WTC11 (cell line): ENCODE data around the gene SPTB. TPM values are rescaled to one million over a fixed set of nuclear protein-coding genes. Genes with fewer than 3 reads are reported as not detected.

ENCODE experiments used
- ATAC-seq: fragments of 200-7000 bp; cut with Tn5 transposase; 2 replicates; pipeline ENCODE4 v1.10.0; 2021; ENCODE audit warnings: mild to moderate bottlenecking, moderate library complexity
- CTCF ChIA-PET: fragments of 300-600 bp; sonication (Branson Sonifier 250); formaldehyde crosslinking; loops from one replicate; lab custom pipeline; 2021; ENCODE audit warnings: antibody characterized with exemption; lab: Charles Lee
- POLR2A ChIA-PET: fragments of 350-600 bp; sonication (Branson Sonifier 250); formaldehyde crosslinking; loops from one replicate; lab custom pipeline; 2021; ENCODE audit warnings: antibody characterized with exemption; lab: Charles Lee
- DNase-seq: peaks from one replicate; pipeline ENCODE4 v3.0.0; 2021; ENCODE audit warnings: low spot score
- H3K27ac Mint-ChIP-seq: 2 replicates; pipeline ENCODE4 v1.8.0; 2021; ENCODE audit warnings: mixed read lengths
- H3K27me3 Mint-ChIP-seq: 2 replicates; pipeline ENCODE4 v1.8.0; 2021; ENCODE audit warnings: low read depth, mild to moderate bottlenecking, moderate library complexity, mixed read lengths
- H3K36me3 Mint-ChIP-seq: 2 replicates; pipeline ENCODE4 v1.8.0; 2021; ENCODE audit warnings: mixed read lengths
- H3K4me1 Mint-ChIP-seq: 2 replicates; pipeline ENCODE4 v1.8.0; 2022; ENCODE audit warnings: mixed read lengths
- H3K4me3 Mint-ChIP-seq: 2 replicates; pipeline ENCODE4 v1.8.0; 2021; ENCODE audit warnings: mild to moderate bottlenecking, moderate library complexity, mixed read lengths
- H3K9me3 Mint-ChIP-seq: 2 replicates; pipeline ENCODE4 v1.8.0; 2021; ENCODE audit warnings: mixed read lengths
- ATF2 ChIP-seq: sonication (generic); formaldehyde crosslinking; IDR thresholded peaks from 2 replicates; pipeline ENCODE4 v1.8.1; 2022; ENCODE audit warnings: low read depth, missing genetic modification reagents, borderline replicate concordance
- ATF6 ChIP-seq: sonication (generic); formaldehyde crosslinking; IDR thresholded peaks from 2 replicates; pipeline ENCODE4 v1.8.1; 2023; ENCODE audit warnings: mild to moderate bottlenecking, missing genetic modification reagents
- CBFB ChIP-seq: sonication (generic); formaldehyde crosslinking; IDR thresholded peaks from 2 replicates; pipeline ENCODE4 v1.8.1; 2022; ENCODE audit warnings: mild to moderate bottlenecking, low read depth, missing genetic modification reagents
- CREB1 ChIP-seq: sonication (generic); formaldehyde crosslinking; IDR thresholded peaks from 2 replicates; pipeline ENCODE4 v1.8.0; 2023; ENCODE audit warnings: mild to moderate bottlenecking, missing genetic modification reagents
- EMX1 ChIP-seq: fragments of 250-450 bp; sonication (Bioruptor Pico); IDR thresholded peaks from 2 replicates; pipeline ENCODE4 v1.8.0; 2021; ENCODE audit warnings: mild to moderate bottlenecking
- FOXP4 ChIP-seq: sonication (generic); formaldehyde crosslinking; IDR thresholded peaks from 2 replicates; pipeline ENCODE4 v1.8.0; 2022; ENCODE audit warnings: mild to moderate bottlenecking, missing genetic modification reagents
- GABPB1 ChIP-seq: sonication (generic); formaldehyde crosslinking; IDR thresholded peaks from 2 replicates; pipeline ENCODE4 v1.8.1; 2023; ENCODE audit warnings: mild to moderate bottlenecking, missing genetic modification reagents
- GRHL2 ChIP-seq: fragments of 250-450 bp; sonication (Bioruptor Pico); IDR thresholded peaks from 2 replicates; pipeline ENCODE4 v1.8.0; 2022; ENCODE audit warnings: mild to moderate bottlenecking, moderate library complexity; ENCODE audit not compliant: insufficient replicate concordance, severe bottlenecking
- GTF2I ChIP-seq: fragments of 250-450 bp; sonication (Bioruptor Pico); conservative IDR thresholded peaks from 2 replicates; pipeline ENCODE4 v1.4.0; 2021; ENCODE audit warnings: mild to moderate bottlenecking
- IRF1 ChIP-seq: sonication (generic); formaldehyde crosslinking; IDR thresholded peaks from 2 replicates; pipeline ENCODE4 v1.8.0; 2023; ENCODE audit warnings: missing genetic modification reagents
- MAX ChIP-seq: sonication (generic); formaldehyde crosslinking; IDR thresholded peaks from 2 replicates; pipeline ENCODE4 v1.8.0; 2022; ENCODE audit warnings: mild to moderate bottlenecking, missing genetic modification reagents
- NFE2L1 ChIP-seq: sonication (generic); formaldehyde crosslinking; IDR thresholded peaks from 2 replicates; pipeline ENCODE4 v1.8.1; 2023; ENCODE audit warnings: missing genetic modification reagents
- PRRX2 ChIP-seq: fragments of 250-450 bp; sonication (Bioruptor Pico); IDR thresholded peaks from 2 replicates; pipeline ENCODE4 v1.8.0; 2021; ENCODE audit warnings: mild to moderate bottlenecking
- RELA ChIP-seq: sonication (generic); formaldehyde crosslinking; IDR thresholded peaks from 2 replicates; pipeline ENCODE4 v1.8.1; 2022; ENCODE audit warnings: missing genetic modification reagents, mild to moderate bottlenecking, borderline replicate concordance
- SP1 ChIP-seq: sonication (generic); formaldehyde crosslinking; conservative IDR thresholded peaks from 2 replicates; pipeline ENCODE4 v1.8.1; 2022; ENCODE audit warnings: missing genetic modification reagents
- ZBTB43 ChIP-seq: sonication (generic); formaldehyde crosslinking; IDR thresholded peaks from 2 replicates; pipeline ENCODE4 v1.8.1; 2023; ENCODE audit warnings: mild to moderate bottlenecking, missing genetic modification reagents
- ZMAT4 ChIP-seq: fragments of 250-450 bp; sonication (Bioruptor Pico); IDR thresholded peaks from 2 replicates; pipeline ENCODE4 v1.9.0; 2021; ENCODE audit warnings: mild to moderate bottlenecking
- ZNF219 ChIP-seq: sonication (generic); formaldehyde crosslinking; IDR thresholded peaks from 2 replicates; pipeline ENCODE4 v1.8.0; 2023; ENCODE audit warnings: missing genetic modification reagents, mild to moderate bottlenecking, borderline replicate concordance
- total RNA-seq: library from RNA; stranded (reverse); gene quantifications from 3 replicates; pipeline ENCODE4 v1.2.3, GENCODE V29; 2021

SPTB gene
- total RNA-seq, 1 experiment from 2014 or later, result 3.2 TPM

- Mint-ChIP-seq H3K4me1 (peaks cover 9% of the 10 kb centered on the region), H3K27ac (no peak overlapping the region), H3K36me3 (no peaks in the 10 kb centered on the region), H3K4me3 (no peak overlapping the region), H3K9me3 (no peaks in the 10 kb centered on the region), H3K27me3 (peaks cover 43% of the 10 kb centered on the region)
- no peak for DNase-seq
- CTCF ChIA-PET, result interaction anchor here (1.0 to 1.4 kb wide), 2 partner anchors 35 to 52 kb away, joined by 3 to 5 read pairs; no protein-coding TSS in a partner anchor
- POLR2A ChIA-PET, result no interaction called here
- no peak for ATAC-seq
- TF ChIP-seq SP1 (CRISPR knock-in tag), result no peak
- no peak for TF ChIP-seq CREB1 (CRISPR knock-in tag)
- no peak for TF ChIP-seq GABPB1 (CRISPR knock-in tag)
- TF ChIP-seq NFE2L1 (CRISPR knock-in tag), result no peak
- TF ChIP-seq GRHL2 (CRISPR knock-in tag), result no peak
- TF ChIP-seq ATF6 (CRISPR knock-in tag), result no peak
- no peak for TF ChIP-seq FOXP4 (CRISPR knock-in tag)
- no peak for TF ChIP-seq ZBTB43
- TF ChIP-seq PRRX2 (CRISPR knock-in tag), result no peak
- no peak for TF ChIP-seq MAX (CRISPR knock-in tag)
- TF ChIP-seq IRF1 (CRISPR knock-in tag), result no peak
- no peak for TF ChIP-seq ZMAT4 (CRISPR knock-in tag)
- TF ChIP-seq RELA (CRISPR knock-in tag), result no peak
- TF ChIP-seq CBFB, result no peak
- no peak for TF ChIP-seq ZNF219 (CRISPR knock-in tag)
- no peak for TF ChIP-seq EMX1
- no peak for TF ChIP-seq GTF2I (CRISPR knock-in tag)
- TF ChIP-seq ATF2 (CRISPR knock-in tag), result no peak
Observed at GRCh38 chr14:64875350-64875749, 4.4 kb downstream of the SPTB start.
